ENCODE results near the gene TAF11L2. TPM values are rescaled to one million over a fixed set of nuclear protein-coding genes. Genes with fewer than 3 reads are reported as not detected.

Gene TAF11L2
- total RNA-seq, result not detected in 2 replicates

DNA sequence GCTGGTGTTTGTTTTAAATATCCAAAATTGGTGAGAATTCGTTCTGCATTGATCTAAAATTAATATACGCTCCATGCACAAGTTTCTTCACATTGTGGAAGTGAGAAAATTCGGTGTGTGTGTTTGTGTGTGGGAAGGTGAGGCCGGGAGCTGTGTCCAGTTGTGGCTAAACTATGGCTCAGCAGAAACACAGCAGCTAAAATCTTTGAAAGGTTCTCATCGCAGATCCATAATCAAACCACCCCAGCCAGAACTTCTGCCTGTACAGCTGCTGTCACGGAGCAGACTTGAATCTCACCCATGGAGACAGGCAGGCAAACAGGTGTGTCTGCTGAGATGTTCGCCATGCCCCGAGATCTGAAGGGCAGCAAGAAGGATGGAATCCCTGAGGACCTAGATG, at the start of gene TAF11L2:
Gene TAF11L2 (plus strand): TSS at position 301 of the 400 bp plus-strand sequence.

GRCh38 chr5:17518067-17518466, 20.0 kb downstream of the TAF11L2 start, which contains the start of gene TAF11L3:
Gene TAF11L3 (plus strand): TSS chr5:17518367.

DNA sequence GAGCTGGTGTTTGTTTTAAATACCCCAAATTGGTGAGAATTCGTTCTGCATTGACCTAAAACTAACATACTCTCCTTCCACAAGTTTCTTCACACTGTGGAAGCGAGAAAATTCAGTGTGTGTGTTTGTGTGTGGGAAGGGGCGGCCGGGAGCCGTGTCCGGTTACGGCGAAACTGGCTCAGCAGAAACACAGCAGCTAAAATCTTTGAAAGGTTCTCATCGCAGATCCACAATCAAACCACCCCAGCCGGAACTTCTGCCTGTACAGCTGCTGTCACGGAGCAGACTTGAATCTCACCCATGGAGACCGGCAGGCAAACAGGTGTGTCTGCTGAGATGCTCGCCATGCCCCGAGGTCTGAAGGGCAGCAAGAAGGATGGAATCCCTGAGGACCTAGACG, 23.5 kb downstream of the TAF11L2 start, which contains the start of gene TAF11L4:
Gene TAF11L4 (plus strand): TSS at position 301 of the 400 bp plus-strand sequence.

DNA sequence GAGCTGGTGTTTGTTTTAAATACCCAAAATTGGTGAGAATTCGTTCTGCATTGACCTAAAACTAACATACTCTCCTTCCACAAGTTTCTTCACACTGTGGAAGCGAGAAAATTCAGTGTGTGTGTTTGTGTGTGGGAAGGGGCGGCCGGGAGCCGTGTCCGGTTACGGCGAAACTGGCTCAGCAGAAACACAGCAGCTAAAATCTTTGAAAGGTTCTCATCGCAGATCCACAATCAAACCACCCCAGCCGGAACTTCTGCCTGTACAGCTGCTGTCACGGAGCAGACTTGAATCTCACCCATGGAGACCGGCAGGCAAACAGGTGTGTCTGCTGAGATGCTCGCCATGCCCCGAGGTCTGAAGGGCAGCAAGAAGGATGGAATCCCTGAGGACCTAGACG, 26.9 kb downstream of the TAF11L2 start, which contains the start of gene TAF11L5:
Gene TAF11L5 (plus strand): TSS at position 301 of the 400 bp plus-strand sequence.

GRCh38 chr5:17528369-17528768, 30.3 kb downstream of the TAF11L2 start, which contains the start of gene TAF11L6:
Gene TAF11L6 (plus strand): TSS chr5:17528669.

Other genes starting within 250 kb of the TAF11L2 start
- gene TAF11L3, start 20.1 kb downstream of the TAF11L2 start, total RNA-seq, result not detected in 2 replicates
- gene TAF11L4, start 23.6 kb downstream of the TAF11L2 start, total RNA-seq, result not detected in 2 replicates
- not detected in 2 replicates for gene TAF11L5, start 27.0 kb downstream of the TAF11L2 start, total RNA-seq
- not detected in 2 replicates for gene TAF11L6, start 30.4 kb downstream of the TAF11L2 start, total RNA-seq
- gene TAF11L7, start 87.5 kb downstream of the TAF11L2 start, total RNA-seq, result not detected in 2 replicates
- not detected in 2 replicates for gene TAF11L8, start 92.7 kb downstream of the TAF11L2 start, total RNA-seq
- not detected in 2 replicates for gene TAF11L9, start 96.2 kb downstream of the TAF11L2 start, total RNA-seq
- gene TAF11L10, start 99.6 kb downstream of the TAF11L2 start, total RNA-seq, result not detected in 2 replicates
- gene TAF11L11, start 106.0 kb downstream of the TAF11L2 start, total RNA-seq, result not detected in 2 replicates
- not detected in 2 replicates for gene TAF11L12, start 112.2 kb downstream of the TAF11L2 start, total RNA-seq
- not detected in 2 replicates for gene TAF11L13, start 133.9 kb downstream of the TAF11L2 start, total RNA-seq
- not detected in 2 replicates for gene TAF11L14, start 136.2 kb downstream of the TAF11L2 start, total RNA-seq

All from endothelial cell of coronary artery (primary cell).